ENCODE results near the gene AHSG. TPM values are rescaled to one million over a fixed set of nuclear protein-coding genes. Genes with fewer than 3 reads are reported as not detected.
"Not testable (repeated sequence)": the region's sequence is repeated elsewhere in the genome, so short reads cannot be mapped to it uniquely, and the experiment has no call there.

AHSG gene
- total and polyA plus RNA-seq, 8 donors = 0.92 TPM; not detected in 7

- DNase-seq = no peak
- intact Hi-C loops (cut with DNase I; ENCODE audit: low total_unique reads) = loop anchor here (10.0 kb wide), 1 partner anchor 207 kb away; the partner anchor contains the start of gene EIF4A2
- WGBS, 5 donors = 76 to 82% (median 79%) methylated on average over 2 of the region's 2 CpGs
- Histone ChIP-seq H3K4me1 (peaks cover 0 to 24% (median 10%) of the 10 kb centered on the region in 4 donors), H3K27me3 (no peaks in the 10 kb centered on the region), H3K36me3 (peaks cover 55 to 100% (median 100%) of the 10 kb centered on the region in 4 donors), H3K27ac (no peak overlapping the region), H3K9me3 (no peaks in the 10 kb centered on the region), H3K4me3 (no peak overlapping the region)
- TF ChIP-seq POLR2AphosphoS5 (IDR thresholded peaks at IDR 0.05) = no peak
- no peak for TF ChIP-seq CTCF (IDR thresholded peaks at IDR 0.05)
- no peak for TF ChIP-seq EP300 (IDR thresholded peaks at IDR 0.05)
- no peak for TF ChIP-seq POLR2A (IDR thresholded peaks at IDR 0.05)
These were observed 35.3 kb upstream of the AHSG start for GRCh38 chr3:186577521-186577920.

- 81 to 92% (median 89%) methylated on average over 3 of the region's 3 CpGs for WGBS, 5 donors
- Histone ChIP-seq H3K4me1 (no peaks in the 10 kb centered on the region), H3K27me3 (no peaks in the 10 kb centered on the region), H3K27ac (no peak overlapping the region), H3K36me3 (peaks cover 59 to 100% (median 100%) of the 10 kb centered on the region in 4 donors), H3K9me3 (no peaks in the 10 kb centered on the region), H3K4me3 (no peak overlapping the region)
- TF ChIP-seq CTCF (IDR thresholded peaks at IDR 0.05) = no peak
- no peak for DNase-seq
- intact Hi-C loops (cut with DNase I; ENCODE audit: low total_unique reads) = no loop called here
These were observed 32.1 kb upstream of the AHSG start for GRCh38 chr3:186580785-186581184.

GRCh38 chr3:186582541-186582940 lies 30.3 kb upstream of the AHSG start:
- intact Hi-C loops (cut with DNase I; ENCODE audit: low total_unique reads) = no loop called here
- no peak for TF ChIP-seq POLR2AphosphoS5 (IDR thresholded peaks at IDR 0.05)
- TF ChIP-seq EP300 (IDR thresholded peaks at IDR 0.05) = no peak
- no peak for TF ChIP-seq CTCF (IDR thresholded peaks at IDR 0.05)
- no peak for TF ChIP-seq POLR2A (IDR thresholded peaks at IDR 0.05)
- H3K27me3 ChIP-seq = no peaks in the 10 kb centered on the region
- H3K4me1 ChIP-seq = no peaks in the 10 kb centered on the region
- no peak for DNase-seq
- H3K36me3 ChIP-seq = peaks cover 52 to 96% (median 88%) of the 10 kb centered on the region in 4 donors
- no peaks in the 10 kb centered on the region for H3K9me3 ChIP-seq
- no peak overlapping the region for H3K27ac ChIP-seq
- WGBS, 5 donors = 93 to 97% (median 95%) methylated on average over 6 of the region's 6 CpGs
- no peak overlapping the region for H3K4me3 ChIP-seq

GRCh38 chr3:186583831-186584230 lies 29.0 kb upstream of the AHSG start:
- Histone ChIP-seq H3K27ac (no peak overlapping the region), H3K4me1 (peaks cover 0 to 7% (median 0%) of the 10 kb centered on the region in 4 donors), H3K4me3 (no peak overlapping the region), H3K9me3 (no peaks in the 10 kb centered on the region), H3K27me3 (no peaks in the 10 kb centered on the region), H3K36me3 (peaks cover 47 to 83% (median 75%) of the 10 kb centered on the region in 4 donors)
- intact Hi-C loops (cut with DNase I; ENCODE audit: low total_unique reads) = no loop called here
- TF ChIP-seq POLR2A (IDR thresholded peaks at IDR 0.05) = no peak
- no peak for TF ChIP-seq EP300 (IDR thresholded peaks at IDR 0.05)
- TF ChIP-seq CTCF (IDR thresholded peaks at IDR 0.05) = no peak
- no peak for TF ChIP-seq POLR2AphosphoS5 (IDR thresholded peaks at IDR 0.05)
- 69 to 75% (median 70%) methylated on average over 5 of the region's 5 CpGs for WGBS, 5 donors
- no peak for DNase-seq

GRCh38 chr3:186586245-186586644 lies 26.6 kb upstream of the AHSG start:
- H3K9me3 ChIP-seq = not testable (repeated sequence)

More at GRCh38 chr3:186586245-186586644, 26.6 kb upstream of the AHSG start:
- intact Hi-C loops (cut with DNase I; ENCODE audit: low total_unique reads); H3K4me3 ChIP-seq; DNase-seq; H3K27ac ChIP-seq; H3K27me3 ChIP-seq: not testable (repeated sequence)
- Histone ChIP-seq H3K36me3 (peaks cover 32 to 59% (median 51%) of the 10 kb centered on the region in 4 donors), H3K4me1 (peaks cover 0 to 11% (median 0%) of the 10 kb centered on the region in 4 donors)
- WGBS, 5 donors = 81 to 97% (median 84%) methylated on average over 9 of the region's 9 CpGs
